ENCODE results near the gene CHRNE.

The CHRNE gene

GRCh38 chr17:4895657-4896331, 7.1 kb downstream of the CHRNE start:
- H4K20me1 ChIP-seq (ENCODE audit: insufficient read depth, low read length, poor library complexity, severe bottlenecking): no peaks in the 10 kb centered on the region
- H3K9me2 ChIP-seq (replicated peaks; ENCODE audit: low read depth, low read length): no peaks in the 10 kb centered on the region
- no peak for TF ChIP-seq CTCF (conservative IDR thresholded peaks at IDR 0.05; ENCODE audit: low read length)
- no peak for TF ChIP-seq EZH2phosphoT487 (IDR thresholded peaks at IDR 0.05; ENCODE audit: borderline replicate concordance)
- H3K36me3 ChIP-seq (ENCODE audit: insufficient read depth, low read length): peaks cover 20% of the 10 kb centered on the region; the same call in 1 of the 2 replicates
- no peaks in the 10 kb centered on the region for H3F3A ChIP-seq (ENCODE audit: low read depth)
- H3K27me3 ChIP-seq (ENCODE audit: insufficient read depth, low read length, poor library complexity, severe bottlenecking): no peaks in the 10 kb centered on the region
- H3K9ac ChIP-seq (ENCODE audit: low read depth, low read length, poor library complexity, severe bottlenecking): no peak overlapping the region
- H3K4me3 ChIP-seq (ENCODE audit: low read length, poor library complexity, severe bottlenecking): no peak overlapping the region
- no peaks in the 10 kb centered on the region for H3K79me2 ChIP-seq (ENCODE audit: insufficient read depth, low read length)
- H3K9me3 ChIP-seq (ENCODE audit: insufficient read depth, low read depth, low read length): no peaks in the 10 kb centered on the region
- no peaks in the 10 kb centered on the region for H3K4me1 ChIP-seq (ENCODE audit: insufficient read depth, low read length, poor library complexity, severe bottlenecking)
- no peak overlapping the region for H2AFZ ChIP-seq (ENCODE audit: low read length)
- no peak overlapping the region for H3K4me2 ChIP-seq (ENCODE audit: low read depth, low read length, poor library complexity, severe bottlenecking)

GRCh38 chr17:4895121-4895520, 7.8 kb downstream of the CHRNE start:
- Histone ChIP-seq H3K27me3 (ENCODE audit: insufficient read depth, low read length, poor library complexity, severe bottlenecking) (no peaks in the 10 kb centered on the region), H3K4me2 (ENCODE audit: low read depth, low read length, poor library complexity, severe bottlenecking) (no peak overlapping the region), H3F3A (ENCODE audit: low read depth) (no peaks in the 10 kb centered on the region), H3K79me2 (ENCODE audit: insufficient read depth, low read length) (no peaks in the 10 kb centered on the region), H3K4me3 (ENCODE audit: low read length, poor library complexity, severe bottlenecking) (no peak overlapping the region), H3K36me3 (ENCODE audit: insufficient read depth, low read length) (peaks cover 27% of the 10 kb centered on the region; the same call in 1 of the 2 replicates), H3K9ac (ENCODE audit: low read depth, low read length, poor library complexity, severe bottlenecking) (no peak overlapping the region), H3K9me3 (ENCODE audit: insufficient read depth, low read depth, low read length) (no peaks in the 10 kb centered on the region), H3K9me2 (replicated peaks; ENCODE audit: low read depth, low read length) (no peaks in the 10 kb centered on the region), H2AFZ (ENCODE audit: low read length) (no peak overlapping the region), H4K20me1 (ENCODE audit: insufficient read depth, low read length, poor library complexity, severe bottlenecking) (no peaks in the 10 kb centered on the region), H3K4me1 (ENCODE audit: insufficient read depth, low read length, poor library complexity, severe bottlenecking) (no peaks in the 10 kb centered on the region)
- no peak for TF ChIP-seq CTCF (conservative IDR thresholded peaks at IDR 0.05; ENCODE audit: low read length)
- TF ChIP-seq EZH2phosphoT487 (IDR thresholded peaks at IDR 0.05; ENCODE audit: borderline replicate concordance): no peak

- no peak overlapping the region for H2AFZ ChIP-seq (ENCODE audit: low read length)
- H3F3A ChIP-seq (ENCODE audit: low read depth): no peaks in the 10 kb centered on the region
- no peaks in the 10 kb centered on the region for H3K79me2 ChIP-seq (ENCODE audit: insufficient read depth, low read length)
- H3K4me2 ChIP-seq (ENCODE audit: low read depth, low read length, poor library complexity, severe bottlenecking): no peak overlapping the region
- H3K4me1 ChIP-seq (ENCODE audit: insufficient read depth, low read length, poor library complexity, severe bottlenecking): no peaks in the 10 kb centered on the region
- H3K4me3 ChIP-seq (ENCODE audit: low read length, poor library complexity, severe bottlenecking): no peak overlapping the region
- no peaks in the 10 kb centered on the region for H3K9me3 ChIP-seq (ENCODE audit: insufficient read depth, low read depth, low read length)
- H3K9me2 ChIP-seq (replicated peaks; ENCODE audit: low read depth, low read length): no peaks in the 10 kb centered on the region
- TF ChIP-seq EZH2phosphoT487 (IDR thresholded peaks at IDR 0.05; ENCODE audit: borderline replicate concordance) (no peak), CTCF (conservative IDR thresholded peaks at IDR 0.05; ENCODE audit: low read length) (no peak)
- no peak overlapping the region for H3K9ac ChIP-seq (ENCODE audit: low read depth, low read length, poor library complexity, severe bottlenecking)
- H4K20me1 ChIP-seq (ENCODE audit: insufficient read depth, low read length, poor library complexity, severe bottlenecking): no peaks in the 10 kb centered on the region
- H3K36me3 ChIP-seq (ENCODE audit: insufficient read depth, low read length): peaks cover 30% of the 10 kb centered on the region; the same call in 1 of the 2 replicates
- H3K27me3 ChIP-seq (ENCODE audit: insufficient read depth, low read length, poor library complexity, severe bottlenecking): no peaks in the 10 kb centered on the region
Measured at GRCh38 chr17:4893721-4894560, 9.0 kb downstream of the CHRNE start.
